HCT116 (cell line): ENCODE results near the gene ANKRD13D. TPM values are rescaled to one million over a fixed set of nuclear protein-coding genes. Genes with fewer than 3 reads are reported as not detected.

ENCODE experiments used
- ATAC-seq: fragments of 200-7000 bp; cut with Tn5 transposase; 2 replicates; pipeline ENCODE4 v1.9.1; 2020; ENCODE audit warnings: mild to moderate bottlenecking, moderate library complexity
- BruUV-seq: library from RNA; stranded (reverse); fragments of 400-500 nt; replicated peaks from 2 replicates; lab custom pipeline; 2021; lab: Mats Ljungman, UMichigan
- CTCF ChIA-PET: fragments of 300-600 bp; sonication (Branson Sonifier 250); formaldehyde crosslinking; loops from one replicate; lab custom pipeline; 2021; ENCODE audit warnings: antibody characterized with exemption; lab: Charles Lee
- POLR2A ChIA-PET: fragments of 300-600, 350-600 bp; sonication (Branson Sonifier 250); formaldehyde crosslinking; loops from one replicate; lab custom pipeline; 2021; ENCODE audit warnings: antibody characterized with exemption; lab: Charles Lee
- RAD21 ChIA-PET, 2 experiments: fragments of 300-600 bp; sonication (Branson Sonifier 250); formaldehyde crosslinking; loops; one replicate each; lab custom pipeline; 2023; ENCODE audit warnings: low total read pairs in 2 of 2; ENCODE audit not compliant: uncharacterized antibody in 2 of 2, unreplicated experiment in 2 of 2, low non-redundant PET in 1 of 2; lab: Charles Lee
- DNase-seq: peaks from one replicate; pipeline ENCODE4 v3.0.0-alpha.2; 2010; ENCODE audit warnings: low read depth, low spot score
- H2AFZ ChIP-seq: fragments of 200-600 bp; shearing (Covaris generic), sonication (generic); 2 replicates; pipeline ENCODE4 v1.6.1; 2017; ENCODE audit warnings: low read depth, mixed run types, mixed read lengths, antibody characterized with exemption, low read length; ENCODE audit not compliant: poor library complexity, severe bottlenecking
- H3K27ac ChIP-seq: 2 replicates; pipeline ENCODE4 v1.5.1; 2012; ENCODE audit warnings: low read depth, low read length
- H3K27me3 ChIP-seq: fragments of 200-600 bp; sonication (generic); 2 replicates; pipeline ENCODE4 v1.6.1; 2016; ENCODE audit warnings: mixed run types, low read length, mixed read lengths; ENCODE audit not compliant: insufficient read depth
- H3K36me3 ChIP-seq, 2 experiments: fragments of 200-500 bp in 1 of 2; fragments of 200-600 bp in 1 of 2; sonication (Bioruptor generic) in 1 of 2; sonication (generic) in 1 of 2; 2 replicates each; pipeline versions ENCODE4 v1.5.1 to v1.6.1; 2014 to 2016; ENCODE audit warnings: low read length in 2 of 2, inconsistent platforms in 1 of 2, mixed read lengths in 1 of 2, mixed run types in 1 of 2; ENCODE audit not compliant: insufficient read depth in 2 of 2, control insufficient read depth in 1 of 2
- H3K4me1 ChIP-seq, 2 experiments: fragments of 200-600 bp in 1 of 2; sonication (generic) in 1 of 2; 2 replicates each; pipeline versions ENCODE4 v1.5.1 to v1.6.1; 2012 to 2017; ENCODE audit warnings: low read length in 2 of 2, inconsistent platforms in 1 of 2, mild to moderate bottlenecking in 1 of 2, mixed read lengths in 1 of 2, mixed run types in 1 of 2, moderate library complexity in 1 of 2; ENCODE audit not compliant: insufficient read depth in 2 of 2, control insufficient read depth in 1 of 2
- H3K4me2 ChIP-seq: fragments of 200-600 bp; sonication (generic); 2 replicates; pipeline ENCODE4 v1.6.1; 2017; ENCODE audit warnings: mixed run types, low read length, mixed read lengths
- H3K4me3 ChIP-seq, 2 experiments: fragments of 200-600 bp in 1 of 2; sonication (generic) in 1 of 2; replicated peaks in 1 of 2; 2 replicates each; pipeline ENCODE4 v1.5.1; 2011 to 2016; ENCODE audit warnings: low read length in 2 of 2, control low read depth in 1 of 2, low read depth in 1 of 2, mild to moderate bottlenecking in 1 of 2, mixed read lengths in 1 of 2, mixed run types in 1 of 2
- H3K79me2 ChIP-seq: fragments of 200-600 bp; sonication (generic); 2 replicates; pipeline ENCODE4 v1.6.1; 2017; ENCODE audit warnings: mild to moderate bottlenecking, mixed run types, low read length, moderate library complexity, mixed read lengths; ENCODE audit not compliant: insufficient read depth
- H3K9ac ChIP-seq: fragments of 200-600 bp; sonication (generic); 2 replicates; pipeline ENCODE4 v1.6.1; 2016; ENCODE audit warnings: low read length, mixed read lengths
- H3K9me2 ChIP-seq: fragments of 200-600 bp; sonication (generic), shearing (Covaris generic); 2 replicates; pipeline ENCODE4 v1.6.1; 2017; ENCODE audit warnings: mixed run types, mild to moderate bottlenecking, moderate library complexity; ENCODE audit not compliant: insufficient read depth
- H3K9me3 ChIP-seq, 2 experiments: fragments of 200-500 bp in 1 of 2; fragments of 200-600 bp in 1 of 2; sonication (Bioruptor generic) in 1 of 2; sonication (generic) in 1 of 2; 2 replicates each; pipeline ENCODE4 v1.6.1; 2014 to 2017; ENCODE audit warnings: low read length in 2 of 2, mixed read lengths in 2 of 2, inconsistent platforms in 1 of 2, low read depth in 1 of 2, mild to moderate bottlenecking in 1 of 2, mixed run types in 1 of 2, moderate library complexity in 1 of 2; ENCODE audit not compliant: control insufficient read depth in 1 of 2, insufficient read depth in 1 of 2
- H4K20me1 ChIP-seq: fragments of 200-600 bp; sonication (generic), shearing (Covaris generic); 2 replicates; pipeline ENCODE4 v1.6.1; 2017; ENCODE audit warnings: mixed run types, mild to moderate bottlenecking, moderate library complexity; ENCODE audit not compliant: insufficient read depth
- CBX3 ChIP-seq: IDR thresholded peaks from 2 replicates; pipeline ENCODE4 v1.6.1; 2012; ENCODE audit warnings: low read depth
- CEBPB ChIP-seq: IDR thresholded peaks from 2 replicates; pipeline ENCODE4 v1.6.1; 2012; ENCODE audit warnings: low read depth
- EZH2 ChIP-seq: fragments of 200-600 bp; sonication (generic); IDR thresholded peaks from 2 replicates; pipeline ENCODE4 v1.6.1; 2017; ENCODE audit warnings: antibody characterized with exemption, mixed run types
- EZH2phosphoT487 ChIP-seq: fragments of 200-600 bp; IDR thresholded peaks from 2 replicates; pipeline ENCODE4 v1.6.1; 2018; ENCODE audit warnings: antibody characterized with exemption, borderline replicate concordance
- JUND ChIP-seq: IDR thresholded peaks from 2 replicates; pipeline ENCODE4 v1.6.1; 2012
- MAX ChIP-seq: IDR thresholded peaks from 2 replicates; pipeline ENCODE4 v1.6.1; 2012
- RAD21 ChIP-seq: IDR thresholded peaks from 2 replicates; pipeline ENCODE4 v1.6.1; 2012; ENCODE audit warnings: low read depth, mild to moderate bottlenecking
- SRF ChIP-seq: IDR thresholded peaks from 2 replicates; pipeline ENCODE4 v1.6.1; 2012; ENCODE audit warnings: low read depth
- YY1 ChIP-seq: IDR thresholded peaks from 2 replicates; pipeline ENCODE4 v1.6.1; 2011; ENCODE audit warnings: low read length, low read depth, moderate library complexity, mild to moderate bottlenecking; ENCODE audit not compliant: insufficient replicate concordance; ENCODE audit errors: extremely low read depth
- ZBTB33 ChIP-seq: IDR thresholded peaks from 2 replicates; pipeline ENCODE4 v1.6.1; 2011; ENCODE audit warnings: mild to moderate bottlenecking, low read length, moderate library complexity; ENCODE audit not compliant: insufficient replicate concordance; ENCODE audit errors: extremely low read depth
- ZFX ChIP-seq: fragments of 450-650 bp; IDR thresholded peaks from 2 replicates; pipeline ENCODE4 v1.6.1; 2017
- intact Hi-C: fragments of 100-400 bp; cut with micrococcal nuclease; formaldehyde crosslinking; loops from 2 replicates; pipeline ENCODE4 v1.10.0; 2022
- total RNA-seq: library from RNA; stranded (reverse); gene quantifications from one replicate; pipeline ENCODE4 v1.2.1, GENCODE V29; 2021; ENCODE audit not compliant: unreplicated experiment
- TF ChIP-seq, protein P1 (sequence below): IDR thresholded peaks from 2 replicates; pipeline ENCODE4 v1.6.1; 2012
- TF ChIP-seq, protein P2 (sequence below): IDR thresholded peaks from 2 replicates; pipeline ENCODE4 v1.6.1; 2012; ENCODE audit warnings: low read depth
- TF ChIP-seq, protein P3 (sequence below), 3 experiments: fragments of 200-600 bp in 1 of 3; sonication (generic) in 1 of 3; IDR thresholded peaks in 2 of 3; conservative IDR thresholded peaks in 1 of 3; 2 replicates each; pipeline ENCODE4 v1.5.1; 2012 to 2017; ENCODE audit warnings: low read depth in 2 of 3, low read length in 2 of 3, antibody characterized with exemption in 1 of 3, borderline replicate concordance in 1 of 3, control low read depth in 1 of 3, mild to moderate bottlenecking in 1 of 3, mixed read lengths in 1 of 3, mixed run types in 1 of 3, moderate library complexity in 1 of 3; ENCODE audit not compliant: insufficient read depth in 1 of 3

The ANKRD13D gene
- total RNA-seq, 1 experiment from 2014 or later: 61.1 TPM

DNA sequence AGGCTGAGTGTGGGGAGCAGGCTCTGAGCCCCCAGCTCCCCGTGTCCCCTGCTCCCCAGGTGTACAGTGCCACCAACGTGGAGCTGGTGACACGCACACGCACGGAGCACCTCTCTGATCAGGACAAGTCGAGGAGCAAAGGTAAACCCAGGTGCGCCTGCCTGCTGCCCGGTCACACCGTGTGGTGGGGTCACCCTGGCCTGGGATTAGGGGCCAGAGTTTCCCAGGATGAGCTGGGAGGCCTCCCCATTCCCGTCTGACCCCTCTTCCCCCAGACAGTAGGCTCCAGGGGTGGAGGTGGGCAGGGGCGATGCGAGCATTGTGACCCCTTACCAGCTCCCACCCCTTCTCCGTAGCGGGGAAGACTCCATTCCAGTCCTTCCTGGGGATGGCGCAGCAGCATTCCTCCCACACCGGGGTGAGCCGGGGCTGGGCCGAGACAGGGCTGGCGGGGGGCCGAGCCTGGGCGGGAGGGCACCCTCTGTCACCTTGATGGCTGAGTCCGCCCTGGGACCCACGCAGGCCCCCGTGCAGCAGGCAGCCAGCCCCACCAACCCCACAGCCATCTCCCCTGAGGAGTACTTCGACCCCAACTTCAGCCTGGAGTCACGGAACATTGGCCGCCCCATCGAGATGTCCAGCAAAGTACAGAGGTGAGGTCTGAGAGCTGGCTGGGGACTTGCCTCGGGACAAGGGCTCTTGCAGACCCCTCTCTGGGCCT lies 10.5 kb downstream of the ANKRD13D start:
- no peak for TF ChIP-seq ZBTB33
- TF ChIP-seq, protein P1, sequence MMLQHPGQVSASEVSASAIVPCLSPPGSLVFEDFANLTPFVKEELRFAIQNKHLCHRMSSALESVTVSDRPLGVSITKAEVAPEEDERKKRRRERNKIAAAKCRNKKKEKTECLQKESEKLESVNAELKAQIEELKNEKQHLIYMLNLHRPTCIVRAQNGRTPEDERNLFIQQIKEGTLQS: no peak
- no peak for TF ChIP-seq CBX3
- TF ChIP-seq, protein P2, sequence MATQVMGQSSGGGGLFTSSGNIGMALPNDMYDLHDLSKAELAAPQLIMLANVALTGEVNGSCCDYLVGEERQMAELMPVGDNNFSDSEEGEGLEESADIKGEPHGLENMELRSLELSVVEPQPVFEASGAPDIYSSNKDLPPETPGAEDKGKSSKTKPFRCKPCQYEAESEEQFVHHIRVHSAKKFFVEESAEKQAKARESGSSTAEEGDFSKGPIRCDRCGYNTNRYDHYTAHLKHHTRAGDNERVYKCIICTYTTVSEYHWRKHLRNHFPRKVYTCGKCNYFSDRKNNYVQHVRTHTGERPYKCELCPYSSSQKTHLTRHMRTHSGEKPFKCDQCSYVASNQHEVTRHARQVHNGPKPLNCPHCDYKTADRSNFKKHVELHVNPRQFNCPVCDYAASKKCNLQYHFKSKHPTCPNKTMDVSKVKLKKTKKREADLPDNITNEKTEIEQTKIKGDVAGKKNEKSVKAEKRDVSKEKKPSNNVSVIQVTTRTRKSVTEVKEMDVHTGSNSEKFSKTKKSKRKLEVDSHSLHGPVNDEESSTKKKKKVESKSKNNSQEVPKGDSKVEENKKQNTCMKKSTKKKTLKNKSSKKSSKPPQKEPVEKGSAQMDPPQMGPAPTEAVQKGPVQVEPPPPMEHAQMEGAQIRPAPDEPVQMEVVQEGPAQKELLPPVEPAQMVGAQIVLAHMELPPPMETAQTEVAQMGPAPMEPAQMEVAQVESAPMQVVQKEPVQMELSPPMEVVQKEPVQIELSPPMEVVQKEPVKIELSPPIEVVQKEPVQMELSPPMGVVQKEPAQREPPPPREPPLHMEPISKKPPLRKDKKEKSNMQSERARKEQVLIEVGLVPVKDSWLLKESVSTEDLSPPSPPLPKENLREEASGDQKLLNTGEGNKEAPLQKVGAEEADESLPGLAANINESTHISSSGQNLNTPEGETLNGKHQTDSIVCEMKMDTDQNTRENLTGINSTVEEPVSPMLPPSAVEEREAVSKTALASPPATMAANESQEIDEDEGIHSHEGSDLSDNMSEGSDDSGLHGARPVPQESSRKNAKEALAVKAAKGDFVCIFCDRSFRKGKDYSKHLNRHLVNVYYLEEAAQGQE: no peak
- TF ChIP-seq, protein P3, sequence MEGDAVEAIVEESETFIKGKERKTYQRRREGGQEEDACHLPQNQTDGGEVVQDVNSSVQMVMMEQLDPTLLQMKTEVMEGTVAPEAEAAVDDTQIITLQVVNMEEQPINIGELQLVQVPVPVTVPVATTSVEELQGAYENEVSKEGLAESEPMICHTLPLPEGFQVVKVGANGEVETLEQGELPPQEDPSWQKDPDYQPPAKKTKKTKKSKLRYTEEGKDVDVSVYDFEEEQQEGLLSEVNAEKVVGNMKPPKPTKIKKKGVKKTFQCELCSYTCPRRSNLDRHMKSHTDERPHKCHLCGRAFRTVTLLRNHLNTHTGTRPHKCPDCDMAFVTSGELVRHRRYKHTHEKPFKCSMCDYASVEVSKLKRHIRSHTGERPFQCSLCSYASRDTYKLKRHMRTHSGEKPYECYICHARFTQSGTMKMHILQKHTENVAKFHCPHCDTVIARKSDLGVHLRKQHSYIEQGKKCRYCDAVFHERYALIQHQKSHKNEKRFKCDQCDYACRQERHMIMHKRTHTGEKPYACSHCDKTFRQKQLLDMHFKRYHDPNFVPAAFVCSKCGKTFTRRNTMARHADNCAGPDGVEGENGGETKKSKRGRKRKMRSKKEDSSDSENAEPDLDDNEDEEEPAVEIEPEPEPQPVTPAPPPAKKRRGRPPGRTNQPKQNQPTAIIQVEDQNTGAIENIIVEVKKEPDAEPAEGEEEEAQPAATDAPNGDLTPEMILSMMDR (IDR thresholded peaks at IDR 0.05 in 2 of 3, conservative IDR thresholded peaks at IDR 0.05 in 1 of 3; ENCODE audit: borderline replicate concordance in 1 of 3, insufficient read depth in 1 of 3, low read depth in 2 of 3, low read length in 2 of 3): no peak
- no peak for TF ChIP-seq CEBPB
- no peak for TF ChIP-seq EZH2phosphoT487
- TF ChIP-seq RAD21: no peak
- no peak for TF ChIP-seq MAX
- TF ChIP-seq SRF: no peak
- no peak for TF ChIP-seq YY1
- TF ChIP-seq JUND: no peak
- no peak for TF ChIP-seq EZH2
- no peak for TF ChIP-seq ZFX
- TF ChIP-seq, all 23 proteins: peak for 0
- Histone ChIP-seq H4K20me1 (no peaks in the 10 kb centered on the region), H3K9me3 (peaks cover 0 to 14% of the 10 kb centered on the region in 2 experiments; a peak in 1 of 4 replicates), H3K9me2 (no peaks in the 10 kb centered on the region), H3K27me3 (no peaks in the 10 kb centered on the region), H3K4me2 (no peak overlapping the region), H3K79me2 (peaks cover 15% of the 10 kb centered on the region), H2AFZ (no peak overlapping the region), H3K4me1 (peaks cover 13 to 19% of the 10 kb centered on the region in 2 experiments), H3K4me3 (no peak overlapping the region), H3K36me3 (peaks cover 3 to 13% of the 10 kb centered on the region in 2 experiments; a peak in 1 of 4 replicates), H3K27ac (no peak overlapping the region; the same call in 1 of the 2 replicates), H3K9ac (no peak overlapping the region)
- intact Hi-C loops: no loop called here
- BruUV-seq: no TSS peak
- ATAC-seq: no peak
- ChIA-PET RAD21 (no interaction called here), POLR2A (no interaction called here), CTCF (no interaction called here)
- DNase-seq: no peak
